HFFc6 (cell line): ENCODE data around the gene PXMP4. TPM values are rescaled to one million over a fixed set of nuclear protein-coding genes. Genes with fewer than 3 reads are reported as not detected.

Source experiments
- DNase-seq: peaks from one replicate; pipeline ENCODE4 v3.0.0-alpha.2; 2018
- H3K27ac Mint-ChIP-seq: 2 replicates; pipeline ENCODE4 v1.8.0; 2020; ENCODE audit warnings: mild to moderate bottlenecking, mixed read lengths
- H3K27me3 Mint-ChIP-seq: 2 replicates; pipeline ENCODE4 v1.8.0; 2021; ENCODE audit warnings: mild to moderate bottlenecking, moderate library complexity, mixed read lengths; ENCODE audit not compliant: insufficient read depth
- H3K36me3 Mint-ChIP-seq: 2 replicates; pipeline ENCODE4 v1.8.0; 2021; ENCODE audit warnings: low read depth, mixed read lengths
- H3K4me1 Mint-ChIP-seq: 2 replicates; pipeline ENCODE4 v1.8.0; 2020; ENCODE audit warnings: low read depth, mixed read lengths
- H3K4me3 Mint-ChIP-seq: 2 replicates; pipeline ENCODE4 v1.8.0; 2020; ENCODE audit warnings: mild to moderate bottlenecking, moderate library complexity, mixed read lengths
- H3K9me3 Mint-ChIP-seq: 2 replicates; pipeline ENCODE4 v1.8.0; 2020; ENCODE audit warnings: mild to moderate bottlenecking, mixed read lengths
- total RNA-seq, 6 experiments: library from RNA; stranded (reverse); fragmentation: NEBNext Ultra II Directional; extraction: Animal tissue kit (Norgen Biotek cat#: 25700); gene quantifications; 2 replicates in 1 of 6; 3 replicates in 5 of 6; pipeline ENCODE4 v1.2.3, GENCODE V29; 2021
- TF ChIP-seq, protein P1 (sequence below): fragments of 200-600 bp; sonication (generic); IDR thresholded peaks from 2 replicates; pipeline ENCODE4 v1.5.0; 2021; ENCODE audit warnings: antibody characterized with exemption, mild to moderate bottlenecking

PXMP4 gene
- total RNA-seq, 6 experiments from 2014 or later, result 8.3 to 14.4 (median 11.4) TPM

DNA sequence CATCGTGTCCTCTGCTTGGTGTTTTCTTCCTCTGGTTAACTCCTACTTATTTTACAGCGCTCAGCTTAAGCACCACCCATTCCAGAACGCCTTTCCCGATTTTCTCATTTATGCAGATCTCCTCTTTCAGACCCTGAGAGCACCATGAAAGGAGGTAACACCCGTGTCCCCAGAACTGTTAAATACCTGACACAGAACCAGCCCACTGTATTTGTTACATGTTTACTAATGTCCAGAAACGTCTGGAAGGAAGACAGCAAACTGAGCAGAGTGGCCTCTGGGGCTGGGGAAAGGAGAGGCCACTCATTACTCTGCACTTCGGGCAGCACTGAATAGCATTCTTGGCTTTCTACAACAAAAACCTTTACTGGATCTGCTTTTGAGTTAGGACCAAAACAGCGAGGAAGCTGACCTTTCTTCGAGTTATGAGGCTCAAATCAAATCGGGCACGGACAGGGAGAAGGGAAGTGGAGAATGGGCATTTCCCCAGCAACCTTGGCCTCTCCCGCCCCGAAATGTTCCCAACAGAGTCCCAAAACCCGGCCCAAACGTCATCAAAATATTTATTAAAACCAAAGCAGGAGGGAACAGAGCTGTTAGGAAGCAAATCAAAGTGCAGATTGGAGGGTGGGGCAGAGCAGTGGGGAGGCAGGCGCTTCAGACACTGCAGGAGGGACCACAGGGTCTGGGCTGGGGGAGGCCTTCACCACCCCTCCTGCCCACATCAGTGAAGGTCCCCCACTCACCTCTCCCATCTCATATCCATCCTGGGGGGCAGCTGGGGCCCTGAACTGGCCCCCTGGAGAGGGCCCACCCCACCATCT lies 44.8 kb downstream of the PXMP4 start:
- H3K27ac Mint-ChIP-seq, result peak overlapping the region; percentile 83
- H3K9me3 Mint-ChIP-seq, result no peaks in the 10 kb centered on the region
- peaks cover 47% of the 10 kb centered on the region for H3K4me1 Mint-ChIP-seq
- H3K27me3 Mint-ChIP-seq, result peaks cover 2% of the 10 kb centered on the region; the same call in 1 of the 2 replicates
- DNase-seq, result no peak
- H3K4me3 Mint-ChIP-seq, result peak overlapping the region; percentile 81
- 0 out of 2 replicates have a peak, but pooled peaks cover 4% of the 10 kb centered on the region for H3K36me3 Mint-ChIP-seq
- TF ChIP-seq, protein P1, sequence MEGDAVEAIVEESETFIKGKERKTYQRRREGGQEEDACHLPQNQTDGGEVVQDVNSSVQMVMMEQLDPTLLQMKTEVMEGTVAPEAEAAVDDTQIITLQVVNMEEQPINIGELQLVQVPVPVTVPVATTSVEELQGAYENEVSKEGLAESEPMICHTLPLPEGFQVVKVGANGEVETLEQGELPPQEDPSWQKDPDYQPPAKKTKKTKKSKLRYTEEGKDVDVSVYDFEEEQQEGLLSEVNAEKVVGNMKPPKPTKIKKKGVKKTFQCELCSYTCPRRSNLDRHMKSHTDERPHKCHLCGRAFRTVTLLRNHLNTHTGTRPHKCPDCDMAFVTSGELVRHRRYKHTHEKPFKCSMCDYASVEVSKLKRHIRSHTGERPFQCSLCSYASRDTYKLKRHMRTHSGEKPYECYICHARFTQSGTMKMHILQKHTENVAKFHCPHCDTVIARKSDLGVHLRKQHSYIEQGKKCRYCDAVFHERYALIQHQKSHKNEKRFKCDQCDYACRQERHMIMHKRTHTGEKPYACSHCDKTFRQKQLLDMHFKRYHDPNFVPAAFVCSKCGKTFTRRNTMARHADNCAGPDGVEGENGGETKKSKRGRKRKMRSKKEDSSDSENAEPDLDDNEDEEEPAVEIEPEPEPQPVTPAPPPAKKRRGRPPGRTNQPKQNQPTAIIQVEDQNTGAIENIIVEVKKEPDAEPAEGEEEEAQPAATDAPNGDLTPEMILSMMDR, result no peak

DNA sequence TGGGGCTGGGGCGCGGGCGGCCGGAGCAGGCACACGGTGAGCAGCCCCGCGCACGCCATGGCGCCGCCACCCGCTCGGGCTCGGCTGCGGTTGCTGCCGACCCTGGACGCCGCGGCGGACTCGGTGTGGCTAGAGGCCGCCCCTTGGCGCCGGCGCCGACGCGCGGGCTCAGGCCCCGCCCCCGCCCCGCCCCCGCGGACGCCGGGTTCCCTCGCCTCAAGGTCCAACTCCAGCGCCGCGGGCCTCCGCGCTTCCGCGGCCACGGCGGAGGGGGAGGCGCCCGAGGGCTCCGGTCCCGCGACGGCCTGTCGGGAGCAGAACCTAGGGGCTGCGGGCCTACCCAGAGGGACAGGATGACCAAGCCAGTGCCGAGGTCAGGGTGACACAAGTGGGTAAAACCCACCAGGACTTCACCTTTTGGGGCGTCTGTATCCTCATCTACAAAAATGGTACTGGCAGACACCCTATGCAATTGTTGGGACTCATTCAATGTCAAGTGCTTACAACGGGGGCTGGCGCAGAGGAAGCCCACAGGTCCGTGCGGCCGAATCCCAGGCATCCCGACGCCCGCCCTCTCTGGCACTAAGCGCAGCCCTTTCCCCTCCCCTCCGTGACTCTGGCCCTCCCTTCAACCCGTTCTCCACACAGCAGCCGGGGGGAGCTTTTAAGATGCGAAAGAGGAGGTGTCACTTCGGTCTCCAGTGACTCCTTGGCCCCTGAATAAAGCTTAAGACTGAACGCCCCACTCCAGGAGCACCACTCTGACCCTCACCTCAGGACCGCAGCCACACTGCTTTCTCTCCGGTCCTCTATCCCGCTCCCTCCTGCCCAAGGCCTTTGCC lies 45.6 kb downstream of the PXMP4 start, which contains the start of gene NECAB3:
NECAB3 (minus strand) TSS at position 135 of the 842 bp plus-strand sequence; CDS start at position 59, 76 bp downstream.
- peak within 1 kb of the TSS; percentile 95 for H3K4me3 Mint-ChIP-seq
- H3K27me3 Mint-ChIP-seq, result peaks cover 2% of the 10 kb centered on the region; the same call in 1 of the 2 replicates
- TF ChIP-seq, protein P1, result no peak
- no peaks in the 10 kb centered on the region for H3K9me3 Mint-ChIP-seq
- H3K27ac Mint-ChIP-seq, result peak within 1 kb of the TSS; percentile 85
- DNase-seq, result peak; percentile 51
- H3K36me3 Mint-ChIP-seq, result 0 out of 2 replicates have a peak, but pooled peaks cover 4% of the 10 kb centered on the region
- peaks cover 56% of the 10 kb centered on the region for H3K4me1 Mint-ChIP-seq

DNA sequence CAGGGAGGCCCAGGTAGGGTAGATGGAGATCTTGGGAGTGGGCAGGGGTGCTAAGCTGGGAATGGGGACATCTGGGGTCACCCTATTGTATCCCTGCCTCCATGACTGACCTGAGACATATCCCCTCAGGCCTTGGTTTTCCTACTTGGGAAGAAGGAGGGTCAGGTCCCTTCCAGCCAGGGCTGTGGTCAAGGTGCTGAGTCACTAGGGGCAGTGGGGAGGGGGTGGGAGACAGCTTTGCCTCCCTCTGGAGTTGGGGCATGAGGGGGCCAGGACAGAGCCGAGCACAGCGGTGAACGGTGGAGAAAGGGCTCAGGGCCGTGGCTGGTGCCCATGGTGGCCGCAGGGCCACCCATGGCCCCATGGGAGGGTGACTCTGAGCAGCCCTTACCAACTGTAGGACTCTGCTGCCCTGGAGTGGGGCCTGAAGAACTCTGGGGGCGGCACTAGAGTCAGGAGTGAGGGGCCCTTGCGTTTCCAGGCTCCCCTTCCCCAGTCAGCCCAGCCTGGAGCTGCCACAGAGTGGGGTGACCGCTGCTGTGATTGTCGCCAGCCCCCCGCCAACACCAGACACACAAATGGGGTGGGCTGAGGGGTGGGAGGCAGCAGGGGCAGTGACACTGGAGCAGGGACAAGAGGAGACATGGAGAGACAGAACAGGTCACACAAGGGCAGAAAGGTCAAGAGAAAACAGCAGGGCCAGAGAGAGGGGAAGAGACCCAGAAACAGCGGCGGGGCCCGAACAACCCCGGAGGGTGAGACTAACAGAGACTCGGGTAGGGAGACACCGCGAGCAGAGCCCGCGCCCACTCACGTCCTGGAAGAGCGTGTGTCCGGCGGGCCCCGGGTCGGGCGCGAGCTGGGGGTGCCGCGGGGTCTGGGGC lies 46.5 kb downstream of the PXMP4 start:
- TF ChIP-seq, protein P1, result no peak
- Mint-ChIP-seq H3K27ac (peak overlapping the region; percentile 85), H3K9me3 (no peaks in the 10 kb centered on the region), H3K36me3 (0 out of 2 replicates have a peak, but pooled peaks cover 4% of the 10 kb centered on the region), H3K4me3 (peak overlapping the region; percentile 95), H3K27me3 (peaks cover 2% of the 10 kb centered on the region; the same call in 1 of the 2 replicates), H3K4me1 (peaks cover 58% of the 10 kb centered on the region)
- DNase-seq, result no peak

DNA sequence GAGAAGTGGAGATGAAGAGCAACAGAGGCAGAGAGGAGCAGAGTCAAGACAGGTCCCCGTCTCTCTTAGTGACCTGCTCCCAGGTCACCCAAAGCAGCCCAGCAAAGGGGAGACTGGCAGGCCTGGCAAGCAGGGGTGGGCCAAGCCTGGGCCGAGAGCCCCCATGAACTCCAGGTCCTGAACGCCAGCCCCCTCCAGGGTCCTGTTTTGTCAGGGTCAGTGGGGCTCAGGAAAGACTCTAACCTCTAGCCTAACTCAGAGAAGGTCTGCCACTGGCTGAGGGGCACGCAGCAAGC lies 47.0 kb downstream of the PXMP4 start:
- Mint-ChIP-seq H3K4me3 (peak overlapping the region; percentile 95), H3K4me1 (peaks cover 64% of the 10 kb centered on the region), H3K36me3 (0 out of 2 replicates have a peak, but pooled peaks cover 4% of the 10 kb centered on the region), H3K9me3 (no peaks in the 10 kb centered on the region), H3K27me3 (peaks cover 2% of the 10 kb centered on the region; the same call in 1 of the 2 replicates), H3K27ac (peak overlapping the region; percentile 85)
- DNase-seq, result no peak
- TF ChIP-seq, protein P1, result no peak
